ENCODE measurements around the gene CBX1. TPM values are rescaled to one million over a fixed set of nuclear protein-coding genes. Genes with fewer than 3 reads are reported as not detected.

Gene CBX1
- total RNA-seq, 3 donors from 2014 or later (not counting 1 experiment from before 2014, with no cell fraction given) = 16.9 to 25.4 (median 22.6) TPM

DNA sequence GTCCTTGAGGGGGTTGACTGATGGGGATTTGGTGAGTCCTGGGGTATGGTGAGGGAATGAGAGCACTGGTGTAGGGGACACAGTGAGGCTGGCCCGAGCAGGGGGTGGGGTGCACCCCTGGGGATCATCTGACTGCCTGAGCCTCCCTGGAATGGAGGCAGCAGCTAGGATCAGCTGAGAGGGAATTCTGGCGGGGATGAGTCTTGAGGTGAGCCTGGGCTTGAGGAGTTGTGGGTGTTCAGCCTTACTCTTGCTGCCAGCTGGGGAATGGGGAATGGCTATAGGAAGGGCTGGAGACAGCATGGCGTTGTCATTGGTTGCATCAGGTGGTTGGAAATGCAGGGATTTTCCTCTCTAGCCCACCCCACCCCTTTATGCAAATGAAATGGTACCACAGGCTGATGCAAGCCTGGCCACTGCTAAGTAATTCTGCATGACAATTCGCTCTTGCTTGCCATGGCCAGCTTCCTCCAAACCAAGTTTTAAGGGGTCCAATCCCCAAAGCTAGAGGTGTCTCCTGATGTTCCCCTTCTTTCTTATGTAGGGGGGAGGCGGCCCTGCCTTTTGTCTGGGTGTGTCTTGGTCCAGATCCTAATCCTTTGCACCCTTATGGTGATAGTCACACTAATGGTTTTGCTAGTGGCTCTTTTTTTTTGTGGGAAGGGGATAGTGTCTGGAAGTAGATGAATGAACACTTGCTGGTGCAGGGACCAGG is 45.6 kb downstream of the CBX1 start:
- Mint-ChIP-seq H3K27ac (peak overlapping the region in 1 of 2 donors; percentile 54), H3K4me1 (peaks cover 29 to 55% of the 10 kb centered on the region in 2 donors), H3K36me3 (no peaks in the 10 kb centered on the region), H3K9me3 (no peaks in the 10 kb centered on the region), H3K27me3 (ENCODE audit: low read depth in 2 of 2) (no peaks in the 10 kb centered on the region), H3K4me3 (no peak overlapping the region)
- H3K36me3 ChIP-seq (ENCODE audit: control insufficient read depth, insufficient read depth, low read length) = peaks cover 75% of the 10 kb centered on the region
- peaks cover 28% of the 10 kb centered on the region for H3K4me1 ChIP-seq (ENCODE audit: control insufficient read depth, insufficient read depth, low read length)
- DNase-seq (no peak), ATAC-seq (no peak)
- no peak overlapping the region for H3K27ac ChIP-seq (ENCODE audit: low read length)
- no peak overlapping the region for H3K4me3 ChIP-seq (ENCODE audit: low read length)
- TF ChIP-seq CTCF (IDR thresholded peaks at IDR 0.05) = no peak
- intact Hi-C loops (cut with micrococcal nuclease) = no loop called here
- 87% methylated on average over 5 of the region's 5 CpGs for WGBS (ENCODE audit: insufficient coverage)
- no peaks in the 10 kb centered on the region for H3K27me3 ChIP-seq (ENCODE audit: control insufficient read depth, insufficient read depth, low read length)
- no peaks in the 10 kb centered on the region for H3K9me3 ChIP-seq (ENCODE audit: control insufficient read depth, insufficient read depth, low read length)

DNA sequence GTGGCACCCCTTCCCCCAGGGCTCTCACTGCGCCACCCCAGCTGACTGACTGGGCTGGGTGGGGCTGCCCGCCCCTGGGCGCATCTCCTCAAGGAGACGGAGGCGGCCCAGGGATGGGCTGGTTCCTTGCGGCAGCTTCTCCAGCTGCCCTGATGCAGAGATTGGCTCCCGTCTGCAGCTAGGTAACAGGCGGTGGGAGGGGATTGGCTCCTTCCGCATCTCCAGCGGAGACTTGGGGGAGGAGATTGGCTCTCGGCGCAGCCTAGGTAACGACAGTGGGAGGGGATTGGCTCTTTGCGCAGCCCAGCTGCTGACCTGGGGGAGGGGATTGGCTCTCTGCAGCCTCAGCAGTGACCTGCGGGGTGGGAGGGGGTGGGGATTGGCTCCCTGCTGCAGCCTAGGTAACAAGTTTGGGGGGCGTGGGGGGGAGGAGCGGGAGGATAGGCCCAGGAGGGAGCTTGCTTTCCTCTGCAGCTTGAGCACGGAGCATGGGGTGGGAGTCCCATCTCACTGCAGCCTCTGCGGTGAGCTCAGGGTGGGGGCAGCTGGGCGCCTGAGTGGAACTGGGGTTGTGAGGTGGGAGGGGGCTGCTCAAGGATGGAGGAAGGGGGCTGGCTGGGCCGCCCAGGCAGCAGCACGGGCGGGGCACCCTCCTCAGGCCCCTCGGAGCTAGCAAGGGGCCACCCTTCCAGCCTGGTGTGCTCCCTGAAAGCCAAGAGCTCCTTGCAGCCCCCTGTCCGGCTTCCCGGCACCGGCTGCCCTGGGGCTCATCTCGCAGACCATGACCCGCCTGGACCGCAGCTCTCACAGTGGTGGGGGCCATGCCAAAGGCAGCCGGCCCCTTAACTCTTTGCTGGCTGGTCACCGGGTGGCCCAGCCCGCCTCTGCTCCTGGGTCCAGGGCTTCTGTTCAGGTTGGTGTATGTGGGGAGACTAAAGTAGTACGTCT is 46.8 kb downstream of the CBX1 start:
- DNase-seq = no peak
- Mint-ChIP-seq H3K4me3 (no peak overlapping the region), H3K36me3 (no peaks in the 10 kb centered on the region), H3K27me3 (ENCODE audit: low read depth in 2 of 2) (no peaks in the 10 kb centered on the region), H3K27ac (peak overlapping the region in 1 of 2 donors; percentile 54), H3K9me3 (no peaks in the 10 kb centered on the region), H3K4me1 (peaks cover 41 to 63% of the 10 kb centered on the region in 2 donors)
- Histone ChIP-seq H3K4me3 (ENCODE audit: low read length) (no peak overlapping the region), H3K9me3 (ENCODE audit: control insufficient read depth, insufficient read depth, low read length) (no peaks in the 10 kb centered on the region), H3K27ac (ENCODE audit: low read length) (no peak overlapping the region), H3K36me3 (ENCODE audit: control insufficient read depth, insufficient read depth, low read length) (peaks cover 68% of the 10 kb centered on the region), H3K4me1 (ENCODE audit: control insufficient read depth, insufficient read depth, low read length) (peaks cover 31% of the 10 kb centered on the region), H3K27me3 (ENCODE audit: control insufficient read depth, insufficient read depth, low read length) (no peaks in the 10 kb centered on the region)
- intact Hi-C loops (cut with micrococcal nuclease) = no loop called here
- no peak for TF ChIP-seq CTCF (IDR thresholded peaks at IDR 0.05)
- 96% methylated on average over 34 of the region's 34 CpGs for whole genome bisulfite sequencing (ENCODE audit: insufficient coverage)
- no peak for ATAC-seq

DNA sequence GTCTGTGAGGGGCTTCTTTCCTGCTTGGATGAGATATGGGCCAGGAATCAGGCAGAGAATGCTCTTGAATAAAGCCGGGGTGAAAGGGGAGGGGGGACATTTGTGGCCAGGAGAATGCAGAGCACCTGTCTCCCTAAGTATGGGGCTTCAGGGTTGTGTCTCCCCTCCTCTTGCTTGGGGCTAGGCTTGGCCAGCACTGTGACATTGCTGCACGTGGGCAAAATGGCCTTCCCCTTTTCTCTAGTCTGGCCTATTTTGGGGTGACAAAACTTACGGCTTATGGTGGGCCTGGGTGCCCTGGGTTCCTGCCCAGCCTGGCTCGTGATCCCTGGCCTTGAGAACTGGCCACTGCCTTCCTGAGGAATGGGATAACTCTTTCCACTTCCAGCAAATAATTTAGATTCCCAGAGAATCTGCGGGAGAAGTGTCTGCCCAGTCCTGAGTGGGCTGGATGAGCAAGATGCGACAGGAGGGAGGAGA is 47.5 kb downstream of the CBX1 start:
- Mint-ChIP-seq H3K27me3 (ENCODE audit: low read depth in 2 of 2) (no peaks in the 10 kb centered on the region), H3K36me3 (no peaks in the 10 kb centered on the region), H3K27ac (no peak overlapping the region), H3K4me3 (no peak overlapping the region), H3K4me1 (peaks cover 48 to 66% of the 10 kb centered on the region in 2 donors), H3K9me3 (no peaks in the 10 kb centered on the region)
- no peak for ATAC-seq
- no peaks in the 10 kb centered on the region for H3K9me3 ChIP-seq (ENCODE audit: control insufficient read depth, insufficient read depth, low read length)
- no peak for TF ChIP-seq CTCF (IDR thresholded peaks at IDR 0.05)
- 90% methylated on average over 6 of the region's 6 CpGs for WGBS (ENCODE audit: insufficient coverage)
- peaks cover 61% of the 10 kb centered on the region for H3K36me3 ChIP-seq (ENCODE audit: control insufficient read depth, insufficient read depth, low read length)
- intact Hi-C loops (cut with micrococcal nuclease) = no loop called here
- peaks cover 39% of the 10 kb centered on the region for H3K4me1 ChIP-seq (ENCODE audit: control insufficient read depth, insufficient read depth, low read length)
- no peak for DNase-seq
- H3K27me3 ChIP-seq (ENCODE audit: control insufficient read depth, insufficient read depth, low read length) = no peaks in the 10 kb centered on the region
- H3K4me3 ChIP-seq (ENCODE audit: low read length) = no peak overlapping the region
- H3K27ac ChIP-seq (ENCODE audit: low read length) = no peak overlapping the region

Data from natural killer cell (primary cell).